Cardiac fibroblast (primary cell): ENCODE data around the gene PPDPF.
"Not testable (repeated sequence)": the region's sequence is repeated elsewhere in the genome, so short reads cannot be mapped to it uniquely, and the experiment has no call there.

Experiments
- DNase-seq, 2 donors: peaks; one replicate each; pipeline versions ENCODE4 v3.0.0 to v3.0.0-alpha.2; 2010; ENCODE audit warnings: low read depth in 2 of 2
- H3K4me3 ChIP-seq, 2 donors: replicated peaks in 1 of 2; 1 replicate in 1 of 2; 2 replicates in 1 of 2; pipeline ENCODE4 v1.5.1; 2011; ENCODE audit warnings: low read depth in 2 of 2, low read length in 2 of 2, mild to moderate bottlenecking in 2 of 2, moderate library complexity in 1 of 2
- CTCF ChIP-seq: IDR thresholded peaks from one replicate; pipeline ENCODE4 v1.5.1; 2011; ENCODE audit warnings: low read depth, mild to moderate bottlenecking, low read length, inconsistent platforms

Gene PPDPF

GRCh38 chr20:63505723-63506122 lies 14.8 kb upstream of the PPDPF start:
- TF ChIP-seq CTCF, result no peak
- no peak for DNase-seq
- H3K4me3 ChIP-seq, result no peak overlapping the region

GRCh38 chr20:63507083-63507743 lies 13.4 kb upstream of the PPDPF start:
- no peak for TF ChIP-seq CTCF
- DNase-seq, result no peak
- no peak overlapping the region for H3K4me3 ChIP-seq

GRCh38 chr20:63508072-63508768 lies 12.3 kb upstream of the PPDPF start:
- TF ChIP-seq CTCF, result no peak
- DNase-seq, result no peak
- H3K4me3 ChIP-seq, result no peak overlapping the region

GRCh38 chr20:63509088-63509564 lies 11.4 kb upstream of the PPDPF start:
- no peak overlapping the region for H3K4me3 ChIP-seq
- no peak for DNase-seq
- no peak for TF ChIP-seq CTCF

- DNase-seq, result no peak
- H3K4me3 ChIP-seq, result no peak overlapping the region
- no peak for TF ChIP-seq CTCF
Measured at GRCh38 chr20:63513207-63513606, 7.4 kb upstream of the PPDPF start.

- H3K4me3 ChIP-seq, DNase-seq: not testable (repeated sequence)
Measured at GRCh38 chr20:63514520-63514919, 6.0 kb upstream of the PPDPF start.

- no peak for DNase-seq
- no peak overlapping the region for H3K4me3 ChIP-seq
- TF ChIP-seq CTCF, result no peak
Measured at GRCh38 chr20:63517376-63518309, 2.9 kb upstream of the PPDPF start.
